AG04450 (cell line): Measurements from ENCODE around the gene GNAS. TPM values are rescaled to one million over a fixed set of nuclear protein-coding genes. Genes with fewer than 3 reads are reported as not detected.

ENCODE experiments used
- CTCF ChIA-PET: fragments of 300-600, 350-600 bp; formaldehyde crosslinking; extraction: SDS; loops from one replicate; lab custom pipeline; 2022; ENCODE audit warnings: antibody characterized with exemption, inconsistent platforms; lab: Charles Lee
- POLR2A ChIA-PET: fragments of 350-600 bp; formaldehyde crosslinking; extraction: SDS; loops from one replicate; lab custom pipeline; 2021; ENCODE audit warnings: antibody characterized with exemption, inconsistent platforms; lab: Yijun Ruan, JAX
- DNase-seq: peaks from one replicate; pipeline ENCODE4 v3.0.0-alpha.2; 2011; ENCODE audit warnings: low read depth, low spot score
- H3K27ac ChIP-seq: one replicate; pipeline ENCODE4 v1.5.1; 2012; ENCODE audit warnings: low read depth, low read length, control low read depth
- H3K27me3 ChIP-seq: one replicate; pipeline ENCODE4 v1.6.0; 2012; ENCODE audit warnings: low read length; ENCODE audit not compliant: control insufficient read depth, insufficient read depth
- H3K4me3 ChIP-seq: 2 replicates; pipeline ENCODE4 v1.5.1; 2011; ENCODE audit warnings: mild to moderate bottlenecking, low read depth, low read length, control low read depth
- H3K9me3 ChIP-seq: 2 replicates; pipeline ENCODE4 v1.5.1; 2012; ENCODE audit warnings: low read length; ENCODE audit not compliant: control insufficient read depth, insufficient read depth
- polyA plus RNA-seq: library from polyadenylated mRNA; depleted of rRNA; stranded (reverse); fragments of >200 nt; gene quantifications from 2 replicates; pipeline ENCODE4 v1.2.3, GENCODE V29; 2011
- TF ChIP-seq, protein P1 (sequence below): IDR thresholded peaks from 2 replicates; pipeline ENCODE4 v1.5.1; 2011; ENCODE audit warnings: low read depth, low read length, control low read depth, inconsistent platforms

The GNAS gene
- polyA plus RNA-seq, 1 experiment = 765 TPM

DNA sequence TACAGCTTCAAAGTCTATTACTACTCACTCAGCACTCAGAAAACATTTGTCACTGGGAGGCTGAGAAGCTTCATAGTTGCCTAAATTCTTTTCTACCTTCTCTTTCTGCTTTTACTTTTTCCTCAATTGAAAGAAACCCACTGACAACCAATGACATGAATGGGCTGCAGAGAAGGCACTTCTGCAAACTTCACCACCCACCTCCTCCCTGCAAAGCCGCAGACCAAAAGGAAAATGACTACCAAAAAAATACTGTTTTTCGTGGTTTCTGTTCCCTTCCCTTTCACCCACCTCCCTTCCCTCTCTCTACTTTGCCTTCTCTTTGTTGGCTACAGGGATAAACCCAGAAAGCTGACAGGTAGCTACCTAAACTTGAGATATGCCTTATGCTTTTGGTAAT, 5.1 kb upstream of the GNAS start:
- CTCF ChIA-PET = no interaction called here
- TF ChIP-seq, protein P1, sequence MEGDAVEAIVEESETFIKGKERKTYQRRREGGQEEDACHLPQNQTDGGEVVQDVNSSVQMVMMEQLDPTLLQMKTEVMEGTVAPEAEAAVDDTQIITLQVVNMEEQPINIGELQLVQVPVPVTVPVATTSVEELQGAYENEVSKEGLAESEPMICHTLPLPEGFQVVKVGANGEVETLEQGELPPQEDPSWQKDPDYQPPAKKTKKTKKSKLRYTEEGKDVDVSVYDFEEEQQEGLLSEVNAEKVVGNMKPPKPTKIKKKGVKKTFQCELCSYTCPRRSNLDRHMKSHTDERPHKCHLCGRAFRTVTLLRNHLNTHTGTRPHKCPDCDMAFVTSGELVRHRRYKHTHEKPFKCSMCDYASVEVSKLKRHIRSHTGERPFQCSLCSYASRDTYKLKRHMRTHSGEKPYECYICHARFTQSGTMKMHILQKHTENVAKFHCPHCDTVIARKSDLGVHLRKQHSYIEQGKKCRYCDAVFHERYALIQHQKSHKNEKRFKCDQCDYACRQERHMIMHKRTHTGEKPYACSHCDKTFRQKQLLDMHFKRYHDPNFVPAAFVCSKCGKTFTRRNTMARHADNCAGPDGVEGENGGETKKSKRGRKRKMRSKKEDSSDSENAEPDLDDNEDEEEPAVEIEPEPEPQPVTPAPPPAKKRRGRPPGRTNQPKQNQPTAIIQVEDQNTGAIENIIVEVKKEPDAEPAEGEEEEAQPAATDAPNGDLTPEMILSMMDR = no peak
- POLR2A ChIA-PET = no interaction called here
- DNase-seq = no peak
- Histone ChIP-seq H3K27ac (no peak overlapping the region), H3K4me3 (no peak overlapping the region), H3K9me3 (peaks cover 19% of the 10 kb centered on the region), H3K27me3 (peaks cover 28% of the 10 kb centered on the region)

DNA sequence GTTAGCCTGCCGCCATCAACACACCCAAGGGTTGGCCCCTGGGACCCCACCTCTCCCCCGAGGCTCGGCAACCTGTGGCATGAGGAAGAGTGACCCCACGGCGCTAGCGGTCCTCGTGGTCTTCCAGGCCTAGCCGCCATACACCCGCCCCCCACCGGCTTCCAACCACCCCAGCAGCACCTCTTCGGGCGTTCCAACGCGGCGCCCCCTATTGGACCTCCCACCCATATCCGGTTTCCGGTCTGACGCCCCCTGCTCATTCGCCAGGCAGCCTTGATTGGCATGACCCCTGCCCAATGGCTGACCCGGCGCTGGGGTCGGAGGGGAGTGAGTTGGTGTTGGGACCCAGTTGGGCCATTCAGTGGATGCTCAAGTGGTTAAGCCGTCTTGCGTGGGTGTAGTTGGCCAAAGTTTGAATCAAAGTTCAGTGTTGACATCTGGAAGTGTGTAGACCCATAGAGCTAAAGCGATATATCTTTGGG, 1.8 kb upstream of the GNAS start, which contains the start of gene GNAS-AS1:
TSS of gene GNAS-AS1 (minus strand) at position 210 of the 482 bp plus-strand sequence.
- peak; percentile 80 for DNase-seq
- POLR2A ChIA-PET = no interaction called here
- Histone ChIP-seq H3K9me3 (peaks cover 49% of the 10 kb centered on the region), H3K27me3 (peaks cover 34% of the 10 kb centered on the region), H3K27ac (no peak within 1 kb of the TSS), H3K4me3 (peak within 1 kb of the TSS; percentile 75)
- TF ChIP-seq, protein P1 = peak; percentile 10; the same call in 1 of the 2 replicates
- CTCF ChIA-PET = interaction anchor here (0.8 kb wide), 1 partner anchor 20 kb away, joined by 4 read pairs; no protein-coding TSS in a partner anchor

DNA sequence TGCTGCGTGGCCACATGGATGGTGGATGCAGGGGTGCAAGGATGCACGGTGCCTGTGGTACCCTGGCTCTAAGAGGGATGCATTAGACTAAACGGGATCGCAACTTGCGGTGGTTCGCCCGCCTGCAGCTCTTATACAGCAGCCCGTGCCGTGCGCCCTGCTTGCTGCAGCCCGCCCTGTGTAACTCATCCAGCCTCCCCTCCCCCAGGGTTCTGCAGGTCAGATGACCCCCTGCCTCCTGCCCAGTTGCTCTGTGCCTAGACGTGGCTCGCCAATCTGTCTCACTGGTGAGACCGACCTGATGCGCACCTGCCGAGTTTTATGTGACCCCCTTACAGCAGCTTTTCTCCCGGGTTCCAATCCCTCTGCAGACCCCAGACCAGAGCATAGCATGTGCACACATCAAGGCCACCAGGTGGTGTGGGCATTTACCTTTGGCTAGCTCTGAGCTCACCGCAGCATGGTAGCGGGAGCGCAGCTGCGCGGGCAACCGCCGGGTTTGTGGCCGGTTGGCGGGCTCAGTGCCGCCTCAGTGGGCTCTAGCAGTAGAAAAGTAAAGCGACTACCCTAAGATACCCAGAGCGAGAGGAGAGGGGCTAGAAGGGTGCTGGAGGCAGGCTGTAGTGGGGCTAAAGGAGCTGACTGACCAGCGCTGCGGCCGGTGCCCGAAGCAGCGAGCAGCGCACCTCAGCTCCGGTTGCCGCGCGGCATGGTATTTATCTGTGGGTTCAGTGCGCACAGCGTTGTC, 1.1 kb upstream of the GNAS start:
- POLR2A ChIA-PET = interaction anchor here (1.5 kb wide), 1 partner anchor 38 kb away, joined by 3 read pairs; no protein-coding TSS in a partner anchor
- CTCF ChIA-PET = interaction anchor here (0.8 kb wide), 1 partner anchor 19 kb away, joined by 4 read pairs; no protein-coding TSS in a partner anchor
- peak overlapping the region; percentile 75 for H3K4me3 ChIP-seq
- no peak for DNase-seq
- peaks cover 50% of the 10 kb centered on the region for H3K9me3 ChIP-seq
- H3K27me3 ChIP-seq = peaks cover 37% of the 10 kb centered on the region
- no peak overlapping the region for H3K27ac ChIP-seq
- TF ChIP-seq, protein P1 = no peak

DNA sequence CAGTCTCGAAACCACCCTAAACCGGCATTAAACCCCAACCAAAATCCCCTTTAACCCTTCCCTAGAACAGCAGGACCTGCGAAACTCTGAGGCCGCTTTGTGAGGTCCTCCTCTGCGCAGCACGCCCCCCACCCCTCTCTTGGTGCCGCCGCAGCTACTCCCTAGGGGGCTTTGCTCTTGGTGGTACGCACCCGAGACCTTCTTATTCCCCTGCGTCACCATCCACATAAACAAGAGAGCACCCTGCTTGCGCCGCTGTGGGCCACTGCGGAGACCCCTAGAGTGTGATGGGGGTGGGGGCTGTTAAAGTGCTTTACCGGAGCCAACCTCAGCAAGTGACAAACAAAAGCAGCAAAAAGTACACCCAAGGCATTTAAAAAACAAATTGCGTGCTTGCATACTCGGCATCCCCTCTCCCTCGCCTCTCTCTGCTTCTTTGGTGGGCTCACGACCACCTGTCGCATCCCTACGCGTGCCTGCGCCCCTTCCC, 502 bp upstream of the GNAS start:
- CTCF ChIA-PET = interaction anchor here (0.7 kb wide), 1 partner anchor 201 kb away, joined by 3 read pairs; the partner anchor contains the start of gene STX16
- peak overlapping the region; percentile 75 for H3K4me3 ChIP-seq
- POLR2A ChIA-PET = interaction anchor here (1.5 kb wide), 1 partner anchor 37 kb away, joined by 3 read pairs; no protein-coding TSS in a partner anchor

More for the DNA sequence above, 502 bp upstream of the GNAS start:
- DNase-seq = no peak
- Histone ChIP-seq H3K9me3 (peaks cover 50% of the 10 kb centered on the region), H3K27ac (no peak overlapping the region), H3K27me3 (peaks cover 37% of the 10 kb centered on the region)
- TF ChIP-seq, protein P1 = no peak
